Measurements from ENCODE around the gene TMEM184C. TPM values are rescaled to one million over a fixed set of nuclear protein-coding genes. Genes with fewer than 3 reads are reported as not detected.

The TMEM184C gene
- total and polyA plus RNA-seq, 2 of the 8 experiments (the other 6 are each of a cell fraction or from before 2014, with no cell fraction given) = 11.1 to 42.4 TPM

DNA sequence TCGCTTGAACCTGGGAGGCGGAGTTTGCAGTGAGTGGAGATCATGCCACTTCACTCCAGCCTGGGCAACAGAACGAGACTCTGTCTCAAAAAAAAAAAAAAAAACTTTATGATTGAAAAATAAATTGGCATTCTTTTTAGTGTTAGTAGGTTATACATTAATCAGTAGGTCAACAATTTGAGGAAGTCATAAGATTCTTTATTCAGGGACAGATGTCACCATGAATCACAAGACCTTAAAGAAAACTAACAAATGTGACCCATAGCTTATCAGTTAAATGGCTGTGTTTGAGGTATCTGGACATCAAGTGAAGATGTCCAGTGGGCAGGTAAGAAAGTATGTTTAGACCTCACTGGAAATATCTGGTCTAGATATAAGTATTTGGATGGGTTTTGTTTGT lies 76.0 kb downstream of the TMEM184C start:
- Histone ChIP-seq H2BK12ac (ENCODE audit: low read depth, low read length) (no peak overlapping the region), H2BK5ac (ENCODE audit: low read depth, low read length) (no peak overlapping the region), H3K79me2 (ENCODE audit: control insufficient read depth in 1 of 2, insufficient read depth in 2 of 2, low read length in 2 of 2) (no peaks in the 10 kb centered on the region), H4K91ac (replicated peaks; ENCODE audit: insufficient read length, low read length) (no peak overlapping the region), H3K4me1 (replicated peaks in 1 of 4; ENCODE audit: control insufficient read depth in 3 of 4, insufficient read depth in 4 of 4, low read length in 3 of 4) (no peaks in the 10 kb centered on the region), H2BK15ac (ENCODE audit: low read length) (no peak overlapping the region), H3K14ac (ENCODE audit: insufficient read length) (no peak overlapping the region), H4K8ac (ENCODE audit: extremely low read depth, insufficient read depth, low read length) (no peak overlapping the region), H2AK5ac (ENCODE audit: low read depth, low read length) (no peak overlapping the region), H3K18ac (ENCODE audit: extremely low read depth, low read length) (no peak overlapping the region), H2AFZ (ENCODE audit: low read length) (no peak overlapping the region), H3K79me1 (ENCODE audit: low read depth, low read length) (no peaks in the 10 kb centered on the region), H3K36me3 (ENCODE audit: control insufficient read depth in 2 of 4, insufficient read depth in 4 of 4, low read length in 3 of 4) (no peaks in the 10 kb centered on the region), H3K27me3 (replicated peaks in 1 of 4; ENCODE audit: control insufficient read depth in 3 of 4, extremely low read depth in 1 of 4, insufficient read depth in 3 of 4, low read length in 3 of 4) (no peaks in the 10 kb centered on the region), H3K56ac (replicated peaks; ENCODE audit: insufficient read length, low read depth, low read length) (no peak overlapping the region), H2BK120ac (replicated peaks; ENCODE audit: low read depth, low read length) (no peak overlapping the region), H4K20me1 (replicated peaks in 1 of 2; ENCODE audit: control insufficient read depth in 1 of 2, insufficient read depth in 2 of 2, low read length in 2 of 2) (no peaks in the 10 kb centered on the region), H3K23me2 (ENCODE audit: low read depth, low read length) (no peaks in the 10 kb centered on the region), H3K9ac (replicated peaks in 1 of 4; ENCODE audit: extremely low read depth in 1 of 4, low read depth in 3 of 4, low read length in 3 of 4) (no peak overlapping the region), H3K27ac (ENCODE audit: low read depth, low read length) (no peak overlapping the region), H2BK20ac (ENCODE audit: low read length) (no peak overlapping the region), H3K9me3 (ENCODE audit: insufficient read depth in 2 of 2, low read depth in 1 of 2, low read length in 1 of 2) (no peaks in the 10 kb centered on the region), H3K23ac (ENCODE audit: insufficient read length) (no peak overlapping the region), H3K4me2 (ENCODE audit: insufficient read depth in 1 of 2, low read depth in 2 of 2, low read length in 2 of 2) (no peak overlapping the region), H4K5ac (ENCODE audit: insufficient read length, low read depth, low read length) (no peak overlapping the region), H3K4ac (replicated peaks; ENCODE audit: insufficient read length, low read depth, low read length) (no peak overlapping the region), H3K4me3 (ENCODE audit: extremely low read depth in 1 of 4, insufficient read depth in 2 of 4, low read depth in 3 of 4, low read length in 4 of 4) (no peak overlapping the region)
- FAIRE-seq (no peak), DNase-seq (ENCODE audit: low read depth in 1 of 2, low spot score in 2 of 2) (no peak)
- TF ChIP-seq CBX5 (IDR thresholded peaks at IDR 0.05; ENCODE audit: low read depth, low read length) = no peak
- TF ChIP-seq, protein P1, sequence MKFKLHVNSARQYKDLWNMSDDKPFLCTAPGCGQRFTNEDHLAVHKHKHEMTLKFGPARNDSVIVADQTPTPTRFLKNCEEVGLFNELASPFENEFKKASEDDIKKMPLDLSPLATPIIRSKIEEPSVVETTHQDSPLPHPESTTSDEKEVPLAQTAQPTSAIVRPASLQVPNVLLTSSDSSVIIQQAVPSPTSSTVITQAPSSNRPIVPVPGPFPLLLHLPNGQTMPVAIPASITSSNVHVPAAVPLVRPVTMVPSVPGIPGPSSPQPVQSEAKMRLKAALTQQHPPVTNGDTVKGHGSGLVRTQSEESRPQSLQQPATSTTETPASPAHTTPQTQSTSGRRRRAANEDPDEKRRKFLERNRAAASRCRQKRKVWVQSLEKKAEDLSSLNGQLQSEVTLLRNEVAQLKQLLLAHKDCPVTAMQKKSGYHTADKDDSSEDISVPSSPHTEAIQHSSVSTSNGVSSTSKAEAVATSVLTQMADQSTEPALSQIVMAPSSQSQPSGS (IDR thresholded peaks at IDR 0.05; ENCODE audit: low read length) = no peak
- TF ChIP-seq, protein P2, sequence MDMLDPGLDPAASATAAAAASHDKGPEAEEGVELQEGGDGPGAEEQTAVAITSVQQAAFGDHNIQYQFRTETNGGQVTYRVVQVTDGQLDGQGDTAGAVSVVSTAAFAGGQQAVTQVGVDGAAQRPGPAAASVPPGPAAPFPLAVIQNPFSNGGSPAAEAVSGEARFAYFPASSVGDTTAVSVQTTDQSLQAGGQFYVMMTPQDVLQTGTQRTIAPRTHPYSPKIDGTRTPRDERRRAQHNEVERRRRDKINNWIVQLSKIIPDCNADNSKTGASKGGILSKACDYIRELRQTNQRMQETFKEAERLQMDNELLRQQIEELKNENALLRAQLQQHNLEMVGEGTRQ (IDR thresholded peaks at IDR 0.05; ENCODE audit: low read length) = no peak
- TF ChIP-seq RNF2 (IDR thresholded peaks at IDR 0.05; ENCODE audit: borderline replicate concordance, low read depth, low read length, missing control alignments, poor library complexity, severe bottlenecking) = no peak
- TF ChIP-seq SRF (IDR thresholded peaks at IDR 0.05; ENCODE audit: low read depth, low read length) = no peak
- TF ChIP-seq TEAD4 (IDR thresholded peaks at IDR 0.05; ENCODE audit: low read depth, low read length) = no peak
- TF ChIP-seq HDAC6 (IDR thresholded peaks at IDR 0.05; ENCODE audit: low read depth, low read length) = no peak
- TF ChIP-seq BCL11A (IDR thresholded peaks at IDR 0.05; ENCODE audit: low read depth in 2 of 2, low read length in 2 of 2) = no peak
- 90% methylated on average over 3 of the region's 3 CpGs; no CpG with 5 or more reads in 1 of the 2 experiments for WGBS, 2 experiments (ENCODE audit: extremely low coverage in 1 of 2, insufficient coverage in 1 of 2, insufficient read length in 1 of 2, insufficient replicate concordance in 2 of 2, low coverage in 1 of 2, low lambda C conversion rate in 2 of 2, missing lambda C conversion rate in 1 of 2)
- CTCF ChIA-PET (ENCODE audit: partially characterized antibody) = interaction anchor here (0.6 to 3.4 kb wide), 5 partner anchors 10 to 1045 kb away, joined by 3 to 17 read pairs (median 3); no protein-coding TSS in a partner anchor
- POLR2A ChIA-PET (ENCODE audit: partially characterized antibody) = interaction anchor here (2.2 kb wide), 1 partner anchor 9 kb away, joined by 8 read pairs; the partner anchor contains the start of gene PRMT9

Measured in H1 (cell line).